Activated CD4-positive, alpha-beta T cell treated with anti-CD3 and anti-CD28 coated beads, Interleukin-10, Interleukin-2, amounts not matched to agents 100 ng/mL and 50 ng/mL, durations not matched to agents 16 hours and 8 hours (primary cell): ENCODE data around the gene CLP1.
A peak's percentile ranks its signal among the peaks of the same experiment; 100 is the strongest.

ENCODE experiments used
- DNase-seq: peaks from one replicate; pipeline ENCODE4 v3.0.0-alpha.2; 2020

The CLP1 gene

GRCh38 chr11:57657194-57658022, at the start of gene CLP1:
Gene CLP1, plus strand, starts transcription at chr11:57657762. Its CDS starts 1,715 bp downstream, at chr11:57659477.
- peak; percentile 99 for DNase-seq

DNA sequence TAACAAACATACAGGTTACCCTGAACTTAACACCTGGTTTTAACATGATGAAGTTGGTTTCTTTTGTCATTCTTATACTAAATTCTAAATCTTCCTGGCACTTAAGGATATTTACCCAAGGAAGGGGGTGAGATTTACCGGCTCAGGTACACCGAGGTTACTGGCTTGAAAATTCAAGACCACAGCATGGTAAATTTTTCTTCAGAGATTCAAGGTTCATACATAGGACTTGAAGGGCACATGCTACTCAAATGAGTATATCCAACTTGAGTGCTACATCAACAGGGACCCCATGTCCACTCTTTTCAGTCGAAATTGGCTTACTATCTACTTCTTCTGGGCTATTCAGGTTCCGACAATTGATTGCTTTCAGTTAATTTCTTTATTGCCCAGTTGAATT, 47.4 kb upstream of the CLP1 start:
- DNase-seq, result no peak

DNA sequence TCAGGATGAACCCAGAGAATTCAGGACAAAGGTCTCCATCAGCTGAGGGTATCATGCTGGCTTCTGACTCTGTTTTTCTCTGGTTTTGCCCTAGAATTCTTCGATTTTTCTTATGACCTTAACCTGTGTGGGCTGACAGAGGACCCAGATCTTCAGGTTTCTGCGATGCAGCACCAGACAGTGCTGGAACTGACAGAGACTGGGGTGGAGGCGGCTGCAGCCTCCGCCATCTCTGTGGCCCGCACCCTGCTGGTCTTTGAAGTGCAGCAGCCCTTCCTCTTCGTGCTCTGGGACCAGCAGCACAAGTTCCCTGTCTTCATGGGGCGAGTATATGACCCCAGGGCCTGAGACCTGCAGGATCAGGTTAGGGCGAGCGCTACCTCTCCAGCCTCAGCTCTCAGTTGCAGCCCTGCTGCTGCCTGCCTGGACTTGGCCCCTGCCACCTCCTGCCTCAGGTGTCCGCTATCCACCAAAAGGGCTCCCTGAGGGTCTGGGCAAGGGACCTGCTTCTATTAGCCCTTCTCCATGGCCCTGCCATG, 43.3 kb upstream of the CLP1 start:
- DNase-seq, result no peak

GRCh38 chr11:57615308-57615707, 42.3 kb upstream of the CLP1 start:
- no peak for DNase-seq

DNA sequence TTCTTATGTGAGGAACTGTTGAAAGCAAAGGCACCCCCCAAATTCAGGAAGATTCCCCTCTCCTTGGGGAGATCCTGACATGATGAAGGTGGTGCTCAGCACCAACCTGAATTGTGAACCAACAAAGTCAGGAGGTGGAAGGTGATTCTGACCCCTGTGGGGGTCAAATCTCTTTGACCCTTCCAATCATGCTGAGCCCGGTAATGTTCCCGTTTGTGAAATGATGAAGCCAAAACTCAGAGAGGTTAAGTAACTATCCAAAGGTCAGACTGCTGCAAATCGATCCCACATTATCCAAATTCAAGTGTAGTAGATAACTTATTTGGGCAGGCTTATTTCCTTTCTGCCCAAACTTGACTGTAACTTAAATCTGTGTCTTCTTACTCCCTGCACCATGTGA, 41.0 kb upstream of the CLP1 start:
- no peak for DNase-seq

GRCh38 chr11:57618438-57618837, 39.1 kb upstream of the CLP1 start:
- no peak for DNase-seq

GRCh38 chr11:57619331-57619730, 38.2 kb upstream of the CLP1 start:
- DNase-seq, result no peak

GRCh38 chr11:57620467-57620866, 37.1 kb upstream of the CLP1 start:
- no peak for DNase-seq

DNA sequence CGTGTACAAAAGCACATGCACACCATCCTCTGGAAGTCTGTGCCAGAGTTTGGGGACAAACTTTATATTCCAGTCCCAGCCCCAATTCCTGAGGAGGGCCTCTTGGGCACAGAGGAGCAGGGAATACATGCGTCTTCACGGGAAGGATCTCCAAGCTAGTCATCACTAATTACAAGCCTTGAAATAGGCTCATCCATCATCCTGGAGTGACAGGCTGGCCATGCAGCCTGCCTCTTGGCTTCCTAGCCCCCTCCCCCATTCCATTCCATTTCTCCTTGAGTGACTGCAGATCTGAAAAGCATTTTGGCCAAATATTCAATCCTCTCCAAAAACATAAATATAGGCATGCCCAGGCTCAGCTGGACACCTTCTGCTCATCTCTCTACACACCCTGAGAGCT, 35.3 kb upstream of the CLP1 start:
- DNase-seq, result no peak

GRCh38 chr11:57624864-57625263, 32.7 kb upstream of the CLP1 start:
- no peak for DNase-seq

DNA sequence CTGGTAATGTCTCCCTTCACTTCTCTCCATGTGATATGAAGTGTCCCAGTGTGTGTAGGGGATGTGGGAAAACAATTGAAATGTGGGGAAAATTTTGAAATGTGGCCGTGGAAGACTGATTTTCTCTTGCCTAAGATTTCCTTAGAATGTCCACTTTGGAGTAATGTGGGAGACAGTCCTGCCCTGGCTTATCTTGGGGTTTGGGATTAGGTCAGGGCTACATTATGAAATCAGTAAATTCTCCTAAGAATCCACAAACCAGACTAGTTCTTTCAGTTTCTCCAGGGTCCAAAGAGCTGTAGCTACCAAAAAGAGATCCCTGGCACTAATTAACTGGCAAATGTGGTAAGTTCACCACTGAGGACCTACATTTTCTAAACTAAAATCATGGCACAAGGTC, 30.7 kb upstream of the CLP1 start:
- no peak for DNase-seq

GRCh38 chr11:57630171-57630570, 27.4 kb upstream of the CLP1 start:
- DNase-seq, result no peak

- DNase-seq, result no peak
These were observed 25.4 kb upstream of the CLP1 start for GRCh38 chr11:57632116-57632515.

DNA sequence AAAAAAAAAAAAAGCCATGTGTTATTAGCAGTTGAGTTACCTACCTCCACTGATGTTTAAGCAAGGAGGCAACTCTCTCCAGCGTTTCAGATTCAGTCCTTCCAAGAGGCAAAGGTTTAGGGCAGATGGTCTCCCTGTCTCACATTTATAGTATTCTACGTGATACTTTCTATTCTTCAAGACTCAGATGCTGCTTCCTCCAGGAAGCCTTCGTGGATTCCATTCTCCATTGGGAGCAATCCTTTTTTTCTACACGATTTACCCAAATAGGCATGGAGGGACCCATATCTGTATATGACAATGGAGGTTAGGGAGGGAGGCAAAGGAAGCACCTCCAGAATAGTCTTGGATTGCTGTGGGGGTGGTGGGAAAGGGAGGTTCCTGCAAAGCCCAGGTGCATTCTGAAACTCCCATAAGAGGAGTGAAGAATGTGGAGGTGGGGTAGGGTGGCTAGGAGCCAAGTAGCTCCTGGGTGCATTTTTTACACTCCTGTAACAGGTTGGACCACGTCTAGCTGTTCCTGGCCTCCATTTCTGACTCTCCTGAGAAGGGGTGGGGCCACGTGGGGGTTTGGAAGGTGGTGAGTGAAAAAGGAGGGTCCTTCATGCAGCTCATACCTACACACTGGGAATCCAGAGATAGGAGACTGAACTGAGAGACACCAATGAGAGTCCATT, 24.0 kb upstream of the CLP1 start:
- no peak for DNase-seq

GRCh38 chr11:57634311-57634710, 23.3 kb upstream of the CLP1 start:
- no peak for DNase-seq

DNA sequence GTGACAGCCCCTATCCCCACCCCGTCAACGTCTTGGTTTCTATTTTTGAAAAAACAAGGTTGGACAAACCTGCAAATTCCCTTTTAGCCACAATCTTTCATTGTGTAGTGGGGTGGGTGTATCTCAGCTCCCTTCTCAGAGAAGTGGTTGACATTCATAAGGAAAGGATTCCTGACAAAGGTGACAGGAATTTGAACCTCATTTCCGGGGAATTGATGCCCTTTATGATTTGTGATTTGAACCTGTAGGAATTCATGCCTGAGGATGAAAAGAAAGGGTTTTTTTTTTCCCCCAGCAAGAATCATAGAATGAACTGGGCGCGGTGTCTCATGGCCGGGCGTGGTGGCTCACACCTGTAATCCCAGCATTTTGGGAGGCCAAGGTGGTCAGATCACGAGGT, 22.3 kb upstream of the CLP1 start:
- DNase-seq, result no peak

- no peak for DNase-seq
These were observed 19.9 kb upstream of the CLP1 start for GRCh38 chr11:57637626-57638004.

DNA sequence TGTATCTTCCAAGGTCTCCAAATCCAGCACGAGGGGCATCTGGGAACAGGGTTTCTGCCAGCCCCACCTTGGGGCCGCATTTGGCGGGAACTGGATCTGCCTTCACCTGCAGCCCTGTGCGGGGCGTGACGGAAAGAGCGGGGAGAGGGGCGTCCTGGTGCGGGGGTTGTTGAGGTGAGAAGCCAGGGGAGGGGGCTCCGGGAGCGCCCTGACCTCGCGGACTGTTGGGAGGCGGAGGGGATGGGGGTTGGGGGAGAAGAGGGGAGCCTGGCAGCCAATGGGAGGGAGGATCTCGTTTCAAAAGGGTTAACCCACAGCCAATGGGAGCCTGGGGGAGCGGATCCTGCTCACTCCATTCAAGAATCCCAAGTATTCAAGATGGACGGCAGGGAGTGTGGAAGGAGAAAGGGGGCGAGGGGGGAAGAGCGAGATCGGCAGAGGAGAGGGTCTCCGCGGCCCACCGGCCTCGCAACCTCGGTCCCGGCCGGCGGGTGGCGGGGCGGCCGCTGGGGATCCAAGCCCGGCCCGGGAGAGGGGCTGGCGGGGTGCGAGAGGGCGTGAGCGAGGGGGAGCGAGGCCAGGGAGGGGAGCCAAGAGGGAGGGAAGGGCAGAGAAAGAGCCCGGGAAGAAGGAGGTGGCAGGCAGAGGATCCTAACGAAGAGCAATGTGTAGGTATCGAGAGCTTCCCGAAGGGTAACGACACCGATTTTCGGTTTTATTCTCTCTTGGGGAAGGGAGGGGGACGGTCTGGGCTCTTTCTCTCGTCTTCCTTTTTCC, 19.4 kb upstream of the CLP1 start:
- DNase-seq, result no peak

- DNase-seq, result no peak
These were observed 18.7 kb upstream of the CLP1 start for GRCh38 chr11:57638811-57639320.

- DNase-seq, result no peak
These were observed 18.1 kb upstream of the CLP1 start for GRCh38 chr11:57639321-57640067.

DNA sequence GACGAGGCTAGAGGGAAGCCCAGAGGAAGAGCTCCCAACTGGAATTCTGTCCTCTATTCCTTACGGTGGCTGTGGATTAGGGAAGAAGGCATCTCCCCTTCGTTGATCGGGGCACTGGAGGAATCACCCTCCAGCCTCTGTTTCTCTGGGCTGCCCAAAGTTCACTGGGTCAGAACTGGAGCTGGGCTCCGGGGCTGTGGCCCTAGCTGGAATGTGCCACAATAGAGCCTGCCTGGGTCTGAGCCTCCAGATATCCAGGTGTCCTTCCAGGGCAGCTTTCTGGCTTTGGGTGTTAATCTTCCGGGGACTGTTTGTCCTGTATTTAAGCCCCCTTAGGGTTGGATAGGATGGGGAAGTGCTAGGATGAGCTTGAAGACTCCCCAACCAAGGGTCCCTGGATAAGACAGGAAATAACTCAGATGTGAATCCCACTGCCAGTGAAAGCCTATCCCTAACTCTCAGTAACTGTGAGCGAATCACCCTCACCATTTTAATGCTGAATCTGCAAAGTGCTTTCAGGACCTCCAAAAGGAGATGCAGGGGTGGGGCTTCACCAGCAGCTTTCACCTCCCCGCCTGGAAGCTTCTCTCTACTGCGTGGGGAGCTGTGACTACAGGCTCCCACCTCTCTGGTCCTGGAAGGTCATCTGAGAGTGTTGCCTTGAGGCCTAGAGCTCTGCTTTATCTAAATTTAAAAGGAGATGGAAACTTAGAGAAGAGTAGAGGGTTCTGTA, 17.3 kb upstream of the CLP1 start:
- no peak for DNase-seq
